AG09319 (cell line): ENCODE results near the gene KIDINS220.
A peak's percentile ranks its signal among the peaks of the same experiment; 100 is the strongest.

ENCODE experiments used
- DNase-seq: peaks from one replicate; pipeline ENCODE4 v3.0.0-alpha.2; 2010; ENCODE audit warnings: low read depth; ENCODE audit errors: extremely low read depth
- CTCF ChIP-seq: IDR thresholded peaks from 2 replicates; pipeline ENCODE4 v1.5.1; 2011; ENCODE audit warnings: low read depth, mild to moderate bottlenecking, inconsistent platforms, low read length, moderate library complexity

Gene KIDINS220

GRCh38 chr2:8697190-8697589 lies 140.2 kb downstream of the KIDINS220 start:
- TF ChIP-seq CTCF: no peak
- no peak for DNase-seq

DNA sequence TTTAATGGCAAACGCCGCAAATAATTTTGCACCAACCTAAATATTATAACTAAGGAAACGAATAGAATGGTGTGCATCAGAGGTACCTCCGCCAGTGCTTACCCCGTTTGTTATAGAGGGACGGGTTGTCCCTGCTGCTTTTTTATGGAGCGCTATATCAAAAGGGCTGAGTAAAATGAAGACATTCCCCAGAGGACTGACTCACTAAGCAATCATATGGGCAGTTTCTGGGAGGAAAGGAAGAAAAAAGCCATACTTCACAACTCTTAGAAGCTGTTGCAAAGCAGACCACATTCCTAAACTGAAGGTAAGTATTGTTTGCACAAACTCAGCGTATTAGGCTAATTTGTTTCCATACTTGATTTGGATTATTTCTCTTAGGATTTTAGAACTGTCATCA lies 142.7 kb downstream of the KIDINS220 start:
- no peak for TF ChIP-seq CTCF
- no peak for DNase-seq

DNA sequence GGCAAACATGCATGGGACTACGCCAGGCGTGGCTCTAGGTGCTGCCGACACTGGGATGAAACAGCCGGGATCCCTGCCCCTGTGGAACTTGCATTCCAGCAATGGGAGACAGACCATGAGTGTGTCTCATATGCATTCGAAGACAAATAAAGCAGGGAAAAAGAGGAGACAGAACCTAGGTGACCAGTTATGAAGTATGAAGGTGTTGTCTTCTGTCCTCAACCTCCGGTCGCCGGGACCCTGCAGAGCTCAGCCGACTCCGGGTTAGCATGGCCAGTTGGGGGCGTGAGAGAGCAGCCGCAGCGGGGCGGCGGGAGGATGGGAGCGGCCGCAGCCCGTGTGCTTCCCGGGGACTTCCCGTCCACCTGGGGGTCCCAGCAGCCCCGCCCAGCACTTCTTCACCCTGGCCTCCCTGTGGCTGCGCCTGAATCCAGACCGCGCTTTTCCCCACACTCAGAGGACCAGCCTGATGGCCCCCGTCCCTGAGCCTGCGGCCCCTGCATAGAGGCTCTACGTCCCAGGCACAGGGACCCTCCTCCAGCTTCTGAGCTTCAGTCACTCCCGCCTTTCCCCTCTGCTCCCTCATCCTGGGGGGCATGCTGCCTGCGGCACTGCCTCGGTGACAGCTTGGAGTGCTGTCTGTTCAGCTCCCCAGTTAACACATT lies 144.1 kb downstream of the KIDINS220 start:
- TF ChIP-seq CTCF: peak; percentile 49
- no peak for DNase-seq

DNA sequence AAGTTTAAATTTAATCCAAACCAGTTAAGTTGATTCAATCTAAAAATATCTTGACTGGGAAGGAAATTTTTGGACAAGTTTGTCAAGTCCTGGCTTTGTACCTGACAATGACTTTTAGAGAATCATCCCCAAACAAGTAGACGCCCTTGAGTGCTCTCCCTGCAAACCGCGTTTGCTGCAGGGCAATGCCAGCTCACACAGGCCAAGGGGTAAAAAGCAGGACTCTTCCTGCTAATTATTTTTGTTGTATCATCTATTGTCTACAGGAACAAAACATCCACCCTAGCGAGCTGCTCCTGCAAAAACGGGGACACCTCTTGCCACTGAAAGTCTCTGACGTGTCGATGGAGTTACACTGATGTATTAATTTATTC lies 144.6 kb downstream of the KIDINS220 start:
- no peak for DNase-seq
- TF ChIP-seq CTCF: no peak

DNA sequence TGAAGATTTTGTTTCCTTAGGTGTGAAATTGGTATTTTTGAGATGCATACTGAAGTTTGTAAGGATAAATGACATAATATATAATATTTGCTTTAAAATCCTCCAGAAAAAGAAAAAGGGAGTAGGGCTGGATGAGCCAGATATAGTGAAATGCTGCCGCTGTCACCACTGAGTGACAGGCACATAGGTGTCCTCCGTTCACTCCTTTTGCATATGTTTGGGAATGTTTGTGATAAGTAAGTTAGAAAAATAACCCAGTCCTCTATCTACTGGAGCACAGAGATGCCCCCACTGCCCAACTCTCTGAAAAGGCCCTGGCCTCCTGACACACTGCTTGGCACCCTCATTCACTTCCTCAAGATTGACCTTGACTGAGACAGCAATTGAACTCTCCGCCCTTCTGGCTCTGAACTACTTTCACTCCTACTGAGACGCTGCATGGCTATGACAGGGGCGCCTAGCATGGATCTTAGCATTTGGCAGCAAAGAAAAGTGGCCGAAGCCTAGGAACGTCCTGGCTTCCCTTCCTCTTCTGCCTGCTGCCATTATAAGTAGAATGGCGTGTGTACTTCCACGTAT lies 145.5 kb downstream of the KIDINS220 start:
- DNase-seq: no peak
- TF ChIP-seq CTCF: no peak

- TF ChIP-seq CTCF: peak; percentile 63
- no peak for DNase-seq
Measured at GRCh38 chr2:8685697-8686358, 151.6 kb downstream of the KIDINS220 start.
